Loucy (cell line): ENCODE measurements around the gene ZNF14.

Experiments used
- H2AFZ ChIP-seq: fragments of 200-600 bp; sonication (generic); 2 replicates; pipeline ENCODE4 v1.6.0; 2016; ENCODE audit warnings: antibody characterized with exemption, mild to moderate bottlenecking, low read length, moderate library complexity
- H3F3A ChIP-seq: fragments of 200-600 bp; 2 replicates; pipeline ENCODE4 v1.6.0; 2016; ENCODE audit warnings: antibody characterized with exemption, low read depth, mild to moderate bottlenecking
- H3K27me3 ChIP-seq: fragments of 200-600 bp; sonication (generic); 2 replicates; pipeline ENCODE4 v1.6.1; 2014; ENCODE audit warnings: low read length, mild to moderate bottlenecking; ENCODE audit not compliant: insufficient read depth, poor library complexity, severe bottlenecking
- H3K36me3 ChIP-seq: fragments of 200-600 bp; sonication (generic); 2 replicates; pipeline ENCODE4 v1.6.1; 2016; ENCODE audit warnings: low read length; ENCODE audit not compliant: insufficient read depth
- H3K4me1 ChIP-seq: fragments of 200-600 bp; sonication (generic); 2 replicates; pipeline ENCODE4 v1.5.1; 2014; ENCODE audit warnings: low read length, mild to moderate bottlenecking; ENCODE audit not compliant: insufficient read depth, poor library complexity, severe bottlenecking
- H3K4me2 ChIP-seq: fragments of 200-600 bp; sonication (generic); 2 replicates; pipeline ENCODE4 v1.6.0; 2014; ENCODE audit warnings: antibody characterized with exemption, low read length, low read depth, mild to moderate bottlenecking; ENCODE audit not compliant: poor library complexity, severe bottlenecking
- H3K4me3 ChIP-seq: fragments of 200-600 bp; sonication (generic); 2 replicates; pipeline ENCODE4 v1.5.1; 2014; ENCODE audit warnings: low read length, mild to moderate bottlenecking, mixed read lengths; ENCODE audit not compliant: poor library complexity, severe bottlenecking
- H3K79me2 ChIP-seq: fragments of 200-600 bp; sonication (generic); 2 replicates; pipeline ENCODE4 v1.6.1; 2014; ENCODE audit warnings: low read length; ENCODE audit not compliant: insufficient read depth
- H3K9ac ChIP-seq: fragments of 200-600 bp; sonication (generic); 2 replicates; pipeline ENCODE4 v1.6.0; 2014; ENCODE audit warnings: mild to moderate bottlenecking, low read depth, low read length, moderate library complexity; ENCODE audit not compliant: poor library complexity, severe bottlenecking
- H3K9me2 ChIP-seq: fragments of 200-600 bp; sonication (generic); replicated peaks from 2 replicates; pipeline ENCODE4 v1.6.1; 2016; ENCODE audit warnings: low read depth, low read length, mixed read lengths
- H3K9me3 ChIP-seq: fragments of 200-600 bp; sonication (generic); 2 replicates; pipeline ENCODE4 v1.6.1; 2014; ENCODE audit warnings: mild to moderate bottlenecking, antibody characterized with exemption, low read length, low read depth; ENCODE audit not compliant: insufficient read depth
- H4K20me1 ChIP-seq: fragments of 200-600 bp; sonication (generic); 2 replicates; pipeline ENCODE4 v1.6.0; 2014; ENCODE audit warnings: antibody characterized with exemption, low read length, mild to moderate bottlenecking; ENCODE audit not compliant: insufficient read depth, poor library complexity, severe bottlenecking
- CTCF ChIP-seq: fragments of 200-600 bp; sonication (generic); conservative IDR thresholded peaks from 2 replicates; pipeline ENCODE4 v1.5.1; 2014; ENCODE audit warnings: mild to moderate bottlenecking, antibody characterized with exemption, low read length
- EZH2phosphoT487 ChIP-seq: fragments of 200-600 bp; IDR thresholded peaks from 2 replicates; pipeline ENCODE4 v1.6.1; 2018; ENCODE audit warnings: antibody characterized with exemption, mild to moderate bottlenecking, moderate library complexity, borderline replicate concordance

ZNF14 gene

GRCh38 chr19:19749908-19750841, 17.3 kb upstream of the ZNF14 start:
- H3K4me1 ChIP-seq = no peaks in the 10 kb centered on the region
- H3K4me2 ChIP-seq = no peak overlapping the region
- H3K27me3 ChIP-seq = no peaks in the 10 kb centered on the region
- no peak for TF ChIP-seq CTCF
- TF ChIP-seq EZH2phosphoT487 = no peak
- H3F3A ChIP-seq = no peaks in the 10 kb centered on the region
- H3K79me2 ChIP-seq = no peaks in the 10 kb centered on the region
- peaks cover 11% of the 10 kb centered on the region; the same call in 1 of the 2 replicates for H3K9me3 ChIP-seq
- no peaks in the 10 kb centered on the region for H3K9me2 ChIP-seq
- H3K4me3 ChIP-seq = no peak overlapping the region
- no peaks in the 10 kb centered on the region for H3K36me3 ChIP-seq
- H2AFZ ChIP-seq = no peak overlapping the region
- H3K9ac ChIP-seq = no peak overlapping the region
- no peaks in the 10 kb centered on the region for H4K20me1 ChIP-seq

GRCh38 chr19:19749117-19749907, 16.4 kb upstream of the ZNF14 start:
- Histone ChIP-seq H3K9me3 (peaks cover 15% of the 10 kb centered on the region; the same call in 1 of the 2 replicates), H3K79me2 (no peaks in the 10 kb centered on the region), H3K9me2 (no peaks in the 10 kb centered on the region), H3K4me3 (no peak overlapping the region), H3K9ac (no peak overlapping the region), H3K4me2 (no peak overlapping the region), H2AFZ (no peak overlapping the region), H3K4me1 (no peaks in the 10 kb centered on the region), H3K27me3 (no peaks in the 10 kb centered on the region), H3K36me3 (no peaks in the 10 kb centered on the region), H4K20me1 (no peaks in the 10 kb centered on the region), H3F3A (no peaks in the 10 kb centered on the region)
- TF ChIP-seq EZH2phosphoT487 (no peak), CTCF (no peak)

- H2AFZ ChIP-seq = no peak overlapping the region
- no peak overlapping the region for H3K4me3 ChIP-seq
- H3K79me2 ChIP-seq = no peaks in the 10 kb centered on the region
- H3F3A ChIP-seq = no peaks in the 10 kb centered on the region
- H3K9me2 ChIP-seq = no peaks in the 10 kb centered on the region
- peaks cover 15% of the 10 kb centered on the region; the same call in 1 of the 2 replicates for H3K9me3 ChIP-seq
- no peaks in the 10 kb centered on the region for H3K27me3 ChIP-seq
- H3K9ac ChIP-seq = no peak overlapping the region
- no peaks in the 10 kb centered on the region for H3K4me1 ChIP-seq
- H4K20me1 ChIP-seq = no peaks in the 10 kb centered on the region
- H3K36me3 ChIP-seq = no peaks in the 10 kb centered on the region
- TF ChIP-seq CTCF (no peak), EZH2phosphoT487 (no peak)
- no peak overlapping the region for H3K4me2 ChIP-seq
Measured at GRCh38 chr19:19748249-19748938, 15.5 kb upstream of the ZNF14 start.
